GM18502 (cell line): Measurements from ENCODE around the gene JAKMIP3.
"Not testable (repeated sequence)": the region's sequence is repeated elsewhere in the genome, so short reads cannot be mapped to it uniquely, and the experiment has no call there.

ENCODE experiments used
- ATAC-seq: cut with Tn5 transposase; IDR thresholded peaks from one replicate; pipeline ENCODE4 v1.9.1; 2021; ENCODE audit warnings: mild to moderate bottlenecking; ENCODE audit not compliant: unreplicated experiment, poor library complexity

JAKMIP3 gene

DNA sequence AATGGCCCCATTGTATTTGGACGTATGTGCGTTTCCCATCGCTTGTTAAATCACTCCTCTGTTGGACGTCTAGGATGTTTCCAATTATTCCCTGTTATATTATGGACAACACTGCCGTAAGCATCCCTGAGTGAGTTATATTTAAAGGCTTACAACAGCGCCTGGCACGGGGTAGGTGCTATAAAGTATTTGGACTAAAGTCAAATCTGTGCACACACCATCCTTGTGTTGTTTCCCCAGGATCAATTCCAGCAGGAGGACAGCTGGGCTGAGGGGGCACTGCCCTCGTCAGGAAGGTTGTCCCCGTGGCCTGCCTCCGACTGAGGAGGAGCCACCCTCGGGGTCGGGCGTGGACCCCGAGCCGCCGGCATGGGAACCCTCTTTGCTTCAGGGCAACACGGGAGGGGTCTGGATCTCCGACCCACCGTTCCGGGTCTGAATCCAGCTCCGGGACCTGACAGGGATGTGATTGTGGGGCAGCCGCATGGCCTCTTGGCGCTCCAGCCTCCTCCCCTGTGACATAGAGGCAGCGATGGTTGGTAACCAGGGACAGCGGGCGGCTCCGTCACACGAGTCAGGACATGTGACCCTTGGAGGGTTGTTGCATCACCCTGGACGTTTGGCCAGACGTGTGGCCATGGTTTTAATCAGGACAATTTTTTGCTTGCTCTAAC is 1.5 kb upstream of the JAKMIP3 start:
- no peak for ATAC-seq

DNA sequence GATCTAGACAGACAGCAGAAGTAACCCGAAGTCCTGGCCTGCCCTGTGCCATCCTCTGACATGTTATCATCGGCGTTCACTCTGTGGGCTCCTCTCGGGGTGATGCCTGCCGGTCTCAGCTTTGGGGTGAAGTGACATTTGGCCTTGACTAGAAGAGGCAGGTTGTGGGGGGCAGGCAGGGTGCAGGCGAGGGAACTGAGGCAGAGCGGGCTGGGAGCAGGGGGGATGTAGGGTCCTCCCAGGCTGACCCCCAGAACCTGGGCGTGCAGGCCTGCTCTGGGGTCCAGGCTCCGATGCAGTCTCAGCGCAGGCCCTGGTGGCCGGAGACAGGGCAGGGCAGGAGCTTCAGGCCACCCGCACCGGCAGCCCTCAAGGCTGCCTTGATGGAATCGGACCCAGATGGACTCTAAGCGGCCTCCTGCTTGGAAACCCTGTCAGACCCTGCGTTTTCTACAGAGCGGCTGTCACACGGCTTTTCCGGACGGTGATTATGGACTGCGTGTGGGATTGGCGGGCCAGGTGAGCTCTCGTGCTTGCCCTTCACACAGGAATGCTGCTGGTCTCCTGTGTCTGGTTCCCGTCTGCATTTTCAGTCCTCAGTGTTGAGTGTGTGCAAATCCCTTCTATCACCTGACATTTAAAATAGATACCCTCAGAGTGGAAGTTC is 842 bp upstream of the JAKMIP3 start:
- ATAC-seq = no peak

DNA sequence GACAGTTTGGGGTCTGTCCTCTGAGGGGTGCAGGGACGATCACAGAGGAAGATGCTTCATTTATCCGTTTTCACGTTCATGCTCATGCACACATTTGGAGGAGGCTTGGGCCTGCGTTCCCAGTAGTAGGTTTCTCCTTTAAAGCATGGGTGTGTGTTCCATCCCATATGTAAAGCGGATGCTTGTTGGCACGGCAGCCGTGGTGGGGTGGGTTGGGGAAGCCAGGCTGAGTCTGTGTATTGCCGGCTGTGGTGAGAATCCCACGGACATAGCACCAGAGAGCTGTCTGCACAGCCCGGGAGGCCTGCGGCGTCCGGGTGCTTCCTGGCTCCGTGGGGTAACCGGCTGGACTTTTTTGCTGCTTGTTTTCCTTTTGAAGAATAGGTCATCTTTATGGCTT is 440 bp downstream of the JAKMIP3 start:
- no peak for ATAC-seq

DNA sequence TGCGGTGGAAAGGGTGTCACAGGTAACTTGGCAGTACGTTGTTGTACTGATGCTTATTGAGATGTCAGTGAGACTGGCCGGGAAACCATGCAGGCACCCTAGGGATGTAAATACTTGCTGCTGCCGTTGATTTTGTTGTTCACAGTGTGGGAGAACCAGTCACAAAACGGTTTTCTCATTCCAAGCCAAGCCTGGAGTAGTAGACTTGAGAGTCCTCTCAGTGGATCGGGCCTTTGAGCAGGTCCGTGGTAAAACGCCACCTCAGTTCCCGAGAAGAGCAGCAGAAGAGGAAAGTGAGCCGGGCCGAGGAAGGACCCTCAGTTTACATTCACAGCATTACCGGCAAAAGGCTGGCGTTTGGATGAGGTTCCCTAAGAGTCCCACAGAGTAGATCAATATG is 1.1 kb downstream of the JAKMIP3 start:
- no peak for ATAC-seq

DNA sequence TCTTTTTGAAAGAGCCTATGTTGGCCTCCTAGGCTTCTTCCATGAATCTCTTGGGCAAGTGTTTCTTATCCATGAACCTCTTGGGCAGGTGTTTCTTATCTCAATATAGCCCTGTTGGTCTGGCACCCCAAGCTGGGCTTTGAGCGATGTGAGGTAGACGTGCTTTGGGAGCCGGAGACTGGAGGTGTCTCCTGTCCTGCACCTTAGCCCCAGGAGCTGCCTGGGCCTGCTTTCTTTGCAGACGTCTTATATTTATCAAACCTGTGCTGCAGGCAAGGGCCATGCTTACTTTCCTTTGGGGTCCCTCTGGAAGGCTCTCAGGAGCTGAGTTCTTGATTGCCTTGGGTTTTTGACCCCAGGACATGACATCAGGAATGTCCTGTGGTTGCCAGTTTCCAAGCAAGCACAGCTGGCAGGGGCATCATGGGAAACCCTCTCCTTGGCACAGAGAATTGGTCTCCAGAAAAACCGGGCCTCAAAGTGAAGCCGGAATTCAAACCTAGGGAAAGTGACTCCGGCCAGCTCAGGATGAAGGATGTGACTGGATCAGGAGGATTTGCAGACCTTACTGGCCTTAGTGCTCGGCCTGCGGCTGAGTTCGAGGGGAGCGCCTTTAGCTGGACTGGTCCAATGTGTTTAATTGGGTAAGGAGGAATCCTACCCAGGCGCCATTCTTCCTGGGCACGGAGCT is 2.8 kb downstream of the JAKMIP3 start:
- ATAC-seq = no peak

DNA sequence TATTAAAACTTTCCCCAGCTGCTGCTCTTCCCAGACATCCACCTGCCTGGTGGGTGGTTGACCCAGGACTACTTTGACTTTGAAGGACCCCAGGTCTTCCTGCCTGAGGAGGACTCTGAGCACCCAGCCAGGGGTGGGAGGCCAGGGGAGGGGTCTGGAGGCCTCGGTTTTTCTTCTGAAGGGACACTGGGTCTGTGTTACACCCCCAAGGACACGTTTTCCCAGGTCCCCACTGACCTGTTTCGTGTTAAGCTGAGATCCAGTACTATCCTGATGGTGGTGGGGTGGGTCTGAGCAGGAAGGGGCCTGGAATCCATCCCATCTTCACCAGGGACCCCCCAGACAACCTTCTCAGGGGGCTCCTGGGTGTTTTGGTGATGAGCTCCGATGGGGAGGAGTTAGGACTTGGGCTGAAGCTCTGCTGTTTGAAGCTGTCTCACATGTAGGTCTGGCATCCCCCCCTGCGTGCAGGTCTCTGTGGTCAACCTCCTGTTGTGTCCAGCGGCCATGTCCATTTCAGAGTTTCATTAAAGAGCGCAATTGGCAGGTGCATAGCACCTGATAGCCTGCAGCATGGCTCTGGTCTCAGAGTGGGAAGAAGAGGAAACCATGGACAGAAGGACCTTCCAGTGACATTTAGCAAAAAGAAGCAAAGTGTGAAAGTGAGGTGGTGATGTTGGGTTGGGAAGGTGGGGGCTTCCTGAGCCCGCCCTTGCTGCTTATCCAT is 3.5 kb downstream of the JAKMIP3 start:
- no peak for ATAC-seq

DNA sequence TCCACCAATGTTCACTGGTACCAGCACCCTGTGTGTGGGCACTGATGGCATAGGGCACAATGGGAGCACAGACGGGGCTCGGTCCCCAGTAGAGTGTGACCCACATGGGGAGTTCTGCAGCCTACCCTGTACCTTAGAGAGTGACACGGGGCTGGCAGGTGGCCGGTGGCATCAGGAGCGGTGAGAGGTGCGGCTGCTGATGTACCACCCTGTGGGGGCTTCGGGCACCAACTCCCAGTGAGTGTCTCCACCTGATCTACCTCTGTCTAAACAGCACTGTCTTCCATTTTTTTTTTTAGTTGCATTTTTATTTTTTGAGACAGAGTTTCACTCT is 4.1 kb downstream of the JAKMIP3 start:
- ATAC-seq = no peak

DNA sequence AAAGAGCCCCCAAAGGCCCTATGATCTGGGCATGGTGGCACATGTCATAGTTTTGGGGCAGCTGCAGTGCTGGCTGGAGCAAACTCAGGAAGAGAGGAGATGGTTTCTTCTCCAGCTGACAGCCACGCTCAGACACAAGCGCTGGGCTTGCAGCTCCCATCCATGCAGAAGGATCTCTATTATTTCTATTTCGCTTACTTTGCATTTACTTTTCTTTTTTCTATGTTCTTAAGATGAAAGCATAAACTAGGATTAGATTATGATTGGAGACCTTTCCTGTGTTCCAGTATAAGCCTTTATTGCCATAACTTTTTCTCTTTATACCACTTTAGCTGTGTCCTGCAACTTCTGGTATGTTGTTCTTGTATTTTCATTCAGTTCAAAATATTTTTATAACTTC is 5.0 kb downstream of the JAKMIP3 start:
- no peak for ATAC-seq

DNA sequence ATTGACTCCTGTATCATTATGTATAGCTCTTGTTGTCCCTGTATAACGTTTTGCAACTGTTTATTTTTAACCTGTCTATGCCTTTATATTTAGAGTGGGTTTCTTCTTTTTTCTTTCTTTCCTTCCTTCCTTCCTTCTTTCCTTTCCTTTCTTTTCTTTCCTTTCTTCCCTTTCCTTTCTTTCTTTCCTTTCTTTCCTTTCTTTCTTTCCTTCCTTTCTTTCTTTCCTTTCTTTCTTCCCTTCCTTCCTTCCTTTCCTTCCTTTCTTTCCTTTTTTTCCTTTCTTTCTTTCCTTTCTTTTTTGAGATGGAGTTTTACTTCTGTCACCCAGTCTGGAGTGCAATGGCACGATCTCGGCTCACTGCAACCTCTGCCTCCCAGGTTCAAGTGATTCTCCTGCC is 5.9 kb downstream of the JAKMIP3 start:
- no peak for ATAC-seq

DNA sequence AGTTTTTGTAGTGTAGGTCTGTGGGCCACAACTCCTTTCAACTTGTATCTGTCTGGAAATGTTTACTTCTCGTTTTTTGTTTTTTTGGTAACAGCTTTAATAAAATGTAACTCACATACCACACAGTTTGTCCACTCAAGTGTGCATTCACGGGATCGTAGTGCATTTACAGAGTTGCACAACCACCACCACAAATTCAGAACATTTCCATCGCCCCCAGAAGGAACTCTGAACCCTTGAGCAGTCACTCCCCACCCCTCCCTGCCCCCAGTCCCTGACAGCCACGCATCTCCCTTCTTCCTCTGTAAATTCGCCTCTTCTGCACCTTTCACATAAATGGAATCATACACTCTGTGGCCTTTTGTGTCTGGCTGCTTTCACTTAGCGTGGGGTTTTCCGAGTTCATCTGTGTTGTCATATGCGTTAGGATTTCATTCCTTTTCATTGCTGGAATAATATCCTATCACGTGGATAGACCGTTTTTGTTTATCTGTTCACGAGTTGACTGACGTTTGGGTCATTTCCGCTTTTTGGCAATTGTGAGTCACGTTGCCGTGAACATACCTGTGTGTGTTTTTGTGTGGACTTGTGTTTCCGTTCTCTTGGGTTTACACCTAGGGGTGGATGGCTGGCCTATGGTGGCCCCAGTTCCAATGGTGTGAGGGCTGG is 10.3 kb downstream of the JAKMIP3 start:
- no peak for ATAC-seq

DNA sequence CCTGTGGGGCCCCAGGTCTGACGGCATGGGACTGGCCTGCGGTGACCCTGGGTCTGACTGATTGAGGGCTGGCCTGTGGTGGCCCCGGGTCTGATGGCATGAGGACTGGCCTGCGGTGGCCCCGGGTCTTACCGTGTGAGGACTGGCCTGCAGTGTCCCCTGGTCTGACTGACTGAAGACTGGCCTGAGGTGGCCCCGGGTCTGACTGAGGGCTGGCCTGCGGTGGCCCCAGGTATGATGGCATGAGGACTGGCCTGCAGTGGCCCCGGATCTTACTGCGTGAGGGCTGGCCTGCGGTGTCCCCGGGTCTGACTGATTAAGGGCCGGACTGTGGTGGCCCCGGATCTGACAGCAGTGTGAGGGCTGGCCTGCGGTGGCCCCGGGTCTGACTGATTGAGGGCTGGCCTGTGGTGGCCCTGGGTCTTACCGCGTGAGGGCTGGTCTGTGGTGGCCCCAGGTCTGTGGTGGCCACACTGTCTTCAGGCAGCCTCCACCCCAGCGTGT is 10.9 kb downstream of the JAKMIP3 start:
- no peak for ATAC-seq

DNA sequence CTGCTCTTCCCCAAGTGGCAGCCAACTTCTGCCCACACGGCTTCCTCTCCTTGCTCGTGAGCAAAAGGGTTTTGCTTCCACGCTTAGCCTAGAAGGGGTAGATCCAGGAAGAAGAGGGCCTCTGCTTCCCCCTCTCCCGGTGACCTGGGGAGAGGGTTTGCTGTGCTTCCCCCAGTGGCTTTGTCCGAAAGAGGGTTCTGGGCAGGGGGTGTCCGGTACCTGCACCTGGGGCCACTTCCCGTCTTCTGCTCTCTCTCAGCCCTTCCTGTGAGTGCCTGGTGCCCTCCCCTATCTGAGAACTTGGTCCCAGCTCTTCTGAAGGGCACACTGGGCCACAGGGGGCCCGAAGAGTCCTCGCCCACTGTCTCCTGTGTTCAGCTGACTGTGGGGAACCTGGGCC is 11.3 kb downstream of the JAKMIP3 start:
- no peak for ATAC-seq

DNA sequence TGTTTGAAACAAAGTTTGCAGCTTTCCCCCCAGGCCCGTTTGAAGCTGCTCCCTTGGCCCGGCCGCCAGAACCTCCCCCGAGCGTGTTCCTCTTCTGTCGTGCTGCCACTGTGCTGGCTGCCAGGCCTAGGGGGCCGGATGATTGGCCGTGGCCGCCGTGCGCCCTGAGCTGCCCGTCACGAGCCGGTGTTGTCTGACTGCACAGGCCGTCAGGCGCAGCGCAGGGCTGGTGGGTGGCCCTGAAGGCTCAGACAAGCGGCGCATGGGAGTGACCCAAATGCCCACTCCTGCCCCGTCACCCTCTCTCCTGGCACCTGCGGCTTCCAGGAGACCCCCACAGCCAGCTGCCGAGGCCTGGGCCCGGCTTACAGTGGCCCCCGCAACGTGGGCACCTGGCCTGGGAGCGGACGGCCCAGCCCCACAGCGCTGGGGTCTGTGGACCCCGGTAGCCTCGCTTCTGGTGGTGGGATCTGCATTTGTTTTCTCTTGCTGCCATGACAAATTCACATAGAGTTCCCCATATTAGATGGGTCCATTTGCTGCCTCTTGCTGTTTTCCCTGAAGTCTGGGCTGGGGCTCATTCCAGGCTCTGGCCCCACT is 13.1 kb downstream of the JAKMIP3 start:
- no peak for ATAC-seq

DNA sequence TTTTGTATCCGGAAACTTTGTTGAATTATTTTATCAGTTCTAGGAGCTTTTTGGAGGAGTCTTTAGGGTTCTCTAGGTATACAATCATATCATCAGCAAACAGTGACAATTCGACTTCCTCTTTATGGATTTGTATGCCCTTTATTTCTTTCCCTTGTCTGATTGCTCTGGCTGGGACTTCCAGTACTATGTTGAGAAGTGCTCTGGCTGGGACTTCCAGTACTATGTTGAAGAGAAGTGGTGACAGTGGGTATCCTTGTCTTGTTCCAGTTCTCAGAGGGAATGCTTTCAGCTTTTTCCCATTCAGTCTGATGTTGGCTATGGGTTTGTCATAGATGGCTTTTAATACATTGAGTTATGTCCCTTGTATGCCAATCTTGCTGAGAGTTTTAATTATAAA is 18.6 kb downstream of the JAKMIP3 start:
- ATAC-seq = not testable (repeated sequence)

DNA sequence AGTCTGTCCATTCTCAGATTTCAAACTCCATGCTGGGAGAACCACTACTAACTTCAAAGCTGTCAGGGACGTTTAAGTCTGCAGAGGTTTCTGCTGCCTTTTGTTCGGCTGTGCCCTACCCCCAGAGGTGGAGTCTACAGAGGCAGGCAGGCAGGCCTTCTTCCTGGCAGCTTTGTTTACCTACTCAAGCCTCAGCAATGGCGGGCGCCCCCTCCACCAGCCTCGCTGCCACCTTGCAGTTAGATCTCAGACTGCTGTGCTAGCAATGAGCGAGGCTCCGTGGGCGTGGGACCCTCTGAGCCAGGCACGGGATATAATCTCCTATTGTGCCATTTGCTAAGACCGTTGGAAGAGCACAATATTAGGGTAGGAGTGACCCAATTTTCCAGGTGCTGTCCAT is 27.5 kb downstream of the JAKMIP3 start:
- not testable (repeated sequence) for ATAC-seq

DNA sequence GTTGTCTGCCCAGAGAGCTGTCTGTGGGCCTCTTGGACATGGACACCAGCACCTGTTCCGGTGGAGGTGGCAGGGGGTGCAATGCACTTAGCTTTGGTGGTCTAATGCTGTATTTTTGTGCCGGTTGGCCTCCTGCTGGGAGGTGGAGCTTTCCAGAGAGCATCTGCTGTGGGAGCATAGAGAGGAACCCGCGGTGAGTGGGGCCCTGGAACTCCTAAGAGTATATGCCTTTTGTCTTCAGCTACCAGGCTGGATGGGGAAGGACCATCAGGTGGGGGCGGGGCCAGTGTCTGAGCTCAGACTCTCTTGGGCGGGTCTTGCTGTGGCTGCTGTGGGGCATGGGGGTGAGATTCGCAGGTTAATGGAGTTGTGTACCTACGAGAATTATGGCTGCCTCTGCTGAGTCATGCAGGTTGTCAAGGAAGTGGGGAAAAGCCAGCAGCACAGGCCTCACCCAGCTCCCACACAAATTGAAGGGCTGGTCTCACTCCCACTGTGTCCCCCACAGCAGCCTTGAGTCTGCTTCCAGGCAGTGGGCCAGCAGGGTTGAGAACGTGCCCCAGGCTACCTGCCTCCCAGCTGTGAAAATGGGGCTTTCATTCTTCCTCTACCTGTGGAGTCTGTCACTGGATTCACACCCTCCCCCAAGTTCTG is 29.0 kb downstream of the JAKMIP3 start:
- ATAC-seq = no peak

DNA sequence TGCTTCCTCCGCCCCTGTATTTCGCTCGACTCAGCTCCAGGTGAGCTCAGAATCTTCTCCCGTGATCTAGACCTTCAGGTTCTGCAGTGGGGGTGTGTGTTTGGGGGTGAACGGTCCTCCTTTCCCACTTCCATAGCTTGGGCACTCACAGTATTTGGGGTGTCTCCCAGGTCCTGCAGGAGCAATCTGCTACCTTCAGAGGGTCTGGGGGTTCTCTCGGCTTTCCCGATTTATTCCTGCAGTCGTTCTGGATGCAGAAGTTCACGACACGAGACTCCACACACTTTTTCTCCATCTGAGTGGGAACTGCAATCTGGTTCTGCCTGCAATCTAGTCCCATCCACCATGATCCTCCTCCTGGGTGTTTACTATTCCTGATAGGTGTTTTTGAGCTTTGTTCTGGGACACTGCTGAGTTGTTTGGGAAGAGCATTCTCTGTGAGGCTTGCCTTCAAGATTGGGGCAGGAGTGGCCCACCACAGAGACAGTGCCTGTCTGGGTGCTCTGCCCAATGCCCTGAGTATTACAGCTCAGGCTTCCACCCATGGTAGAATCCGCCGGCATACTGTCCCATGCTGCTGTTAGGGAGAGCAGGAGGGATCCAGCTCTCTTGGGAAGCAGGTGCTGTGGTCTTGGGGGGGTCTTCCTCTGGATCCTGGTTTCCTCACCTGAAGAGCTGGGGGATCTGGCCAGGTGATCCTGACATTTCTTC is 29.8 kb downstream of the JAKMIP3 start:
- no peak for ATAC-seq

DNA sequence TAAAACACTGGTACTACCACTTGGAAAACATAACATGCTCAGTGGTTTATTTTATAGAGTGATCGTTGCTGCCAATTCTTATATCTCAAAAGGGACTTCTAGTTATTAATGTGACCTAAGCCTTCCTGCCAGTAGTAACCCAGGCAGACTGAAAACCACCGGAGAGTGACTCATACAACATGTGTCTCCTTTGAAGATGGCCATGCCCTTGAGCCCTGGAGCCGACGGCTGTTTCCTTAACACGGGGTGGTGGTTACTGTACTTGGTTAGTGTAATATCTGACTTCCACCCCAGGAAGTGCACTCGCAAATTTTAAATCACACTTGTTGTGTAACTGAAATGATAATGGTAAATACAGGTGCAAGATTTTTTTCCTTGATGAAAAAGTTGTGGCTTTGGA is 30.5 kb downstream of the JAKMIP3 start:
- no peak for ATAC-seq

DNA sequence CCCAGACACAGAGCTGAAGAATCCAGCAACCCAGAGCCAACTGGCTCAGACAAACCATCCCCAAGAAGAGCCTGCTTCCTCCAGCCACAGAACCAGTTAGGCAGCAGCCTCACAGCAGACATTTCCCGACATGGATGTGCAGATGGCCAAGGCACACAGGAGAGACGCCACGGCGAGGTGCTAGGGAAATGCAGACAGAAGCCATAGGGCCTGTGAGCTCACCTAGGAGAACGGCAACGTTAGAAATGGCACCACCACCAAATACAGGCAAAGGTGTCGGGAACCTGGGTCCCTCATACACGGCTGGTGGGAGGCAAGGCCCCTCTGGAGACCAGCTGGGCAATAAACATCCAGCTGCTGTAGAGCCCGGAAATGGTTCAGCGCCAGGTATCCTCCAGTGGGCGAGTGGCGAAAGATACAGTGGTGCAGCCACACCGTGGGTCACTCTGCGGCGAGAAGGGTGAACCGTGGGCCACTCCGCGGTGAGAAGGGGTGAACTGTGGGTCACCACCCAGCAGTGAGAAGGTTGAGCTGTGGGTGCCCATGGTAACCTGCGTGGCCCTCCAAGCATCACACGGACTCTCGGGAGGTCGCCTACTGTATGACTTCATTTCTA is 31.2 kb downstream of the JAKMIP3 start:
- no peak for ATAC-seq
